ENCODE measurements around the gene ERAP2. TPM values are rescaled to one million over a fixed set of nuclear protein-coding genes. Genes with fewer than 3 reads are reported as not detected.

The ERAP2 gene
- total and polyA plus RNA-seq, 2 of the 13 experiments (the other 11 are each of a cell fraction or from before 2014, with no cell fraction given): 12.8 to 16.6 TPM

GRCh38 chr5:96851312-96852062 is 24.8 kb upstream of the ERAP2 start:
- Histone ChIP-seq H4K20me1 (ENCODE audit: insufficient read depth, low read length) (no peaks in the 10 kb centered on the region), H3K9me3 (ENCODE audit: low read length) (no peaks in the 10 kb centered on the region), H3K27ac (ENCODE audit: extremely low read length, insufficient read depth, low read length) (no peak overlapping the region), H2AFZ (ENCODE audit: low read length) (no peak overlapping the region), H3K36me3 (replicated peaks in 1 of 2; ENCODE audit: control insufficient read depth in 1 of 2, insufficient read depth in 2 of 2, low read length in 2 of 2) (no peaks in the 10 kb centered on the region), H3K9ac (ENCODE audit: insufficient read depth, low read depth, low read length) (no peak overlapping the region), H3K4me3 (replicated peaks in 1 of 3; ENCODE audit: insufficient read depth in 1 of 3, low read depth in 2 of 3, low read length in 3 of 3) (no peak overlapping the region), H3K4me2 (ENCODE audit: low read depth, low read length) (no peak overlapping the region), H3K79me2 (ENCODE audit: insufficient read depth, low read length) (no peaks in the 10 kb centered on the region), H3K4me1 (ENCODE audit: insufficient read depth, low read length) (peaks cover 11% of the 10 kb centered on the region; the same call in 1 of the 2 replicates), H3K27me3 (ENCODE audit: control insufficient read depth in 1 of 2, insufficient read depth in 2 of 2, low read length in 2 of 2) (no peaks in the 10 kb centered on the region)
- in situ Hi-C loops (cut with HindIII; ENCODE audit: extremely low pct_ligation_motif_present, low pct_unique_long_range_greater_than_20kb) (no loop called here), intact Hi-C loops (cut with micrococcal nuclease; ENCODE audit: unreplicated experiment) (no loop called here)
- no peak for ATAC-seq
- FAIRE-seq: no peak
- TF ChIP-seq FOXA3 (CRISPR knock-in tag; IDR thresholded peaks at IDR 0.05) (no peak), MTA1 (CRISPR knock-in tag; IDR thresholded peaks at IDR 0.05; ENCODE audit: borderline replicate concordance) (no peak), ZNF556 (CRISPR knock-in tag; IDR thresholded peaks at IDR 0.05; ENCODE audit: borderline replicate concordance) (no peak), ZFY (CRISPR knock-in tag; IDR thresholded peaks at IDR 0.05) (no peak), NR2C2 (CRISPR knock-in tag; IDR thresholded peaks at IDR 0.05; ENCODE audit: borderline replicate concordance) (no peak), PLRG1 (conservative IDR thresholded peaks at IDR 0.05) (no peak), YEATS2 (CRISPR knock-in tag; IDR thresholded peaks at IDR 0.05; ENCODE audit: borderline replicate concordance) (no peak), BRD4 (CRISPR knock-in tag; IDR thresholded peaks at IDR 0.05) (no peak), ZNF234 (CRISPR knock-in tag; conservative IDR thresholded peaks at IDR 0.05) (no peak), ZSCAN21 (CRISPR knock-in tag; IDR thresholded peaks at IDR 0.05; ENCODE audit: borderline replicate concordance) (no peak), RORA (CRISPR knock-in tag; IDR thresholded peaks at IDR 0.05) (no peak), REL (CRISPR knock-in tag; conservative IDR thresholded peaks at IDR 0.05) (no peak)
- TF ChIP-seq, protein P1, sequence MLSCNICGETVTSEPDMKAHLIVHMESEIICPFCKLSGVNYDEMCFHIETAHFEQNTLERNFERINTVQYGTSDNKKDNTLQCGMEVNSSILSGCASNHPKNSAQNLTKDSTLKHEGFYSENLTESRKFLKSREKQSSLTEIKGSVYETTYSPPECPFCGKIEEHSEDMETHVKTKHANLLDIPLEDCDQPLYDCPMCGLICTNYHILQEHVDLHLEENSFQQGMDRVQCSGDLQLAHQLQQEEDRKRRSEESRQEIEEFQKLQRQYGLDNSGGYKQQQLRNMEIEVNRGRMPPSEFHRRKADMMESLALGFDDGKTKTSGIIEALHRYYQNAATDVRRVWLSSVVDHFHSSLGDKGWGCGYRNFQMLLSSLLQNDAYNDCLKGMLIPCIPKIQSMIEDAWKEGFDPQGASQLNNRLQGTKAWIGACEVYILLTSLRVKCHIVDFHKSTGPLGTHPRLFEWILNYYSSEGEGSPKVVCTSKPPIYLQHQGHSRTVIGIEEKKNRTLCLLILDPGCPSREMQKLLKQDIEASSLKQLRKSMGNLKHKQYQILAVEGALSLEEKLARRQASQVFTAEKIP (CRISPR knock-in tag; IDR thresholded peaks at IDR 0.05; ENCODE audit: borderline replicate concordance): no peak
- TF ChIP-seq, protein P2, sequence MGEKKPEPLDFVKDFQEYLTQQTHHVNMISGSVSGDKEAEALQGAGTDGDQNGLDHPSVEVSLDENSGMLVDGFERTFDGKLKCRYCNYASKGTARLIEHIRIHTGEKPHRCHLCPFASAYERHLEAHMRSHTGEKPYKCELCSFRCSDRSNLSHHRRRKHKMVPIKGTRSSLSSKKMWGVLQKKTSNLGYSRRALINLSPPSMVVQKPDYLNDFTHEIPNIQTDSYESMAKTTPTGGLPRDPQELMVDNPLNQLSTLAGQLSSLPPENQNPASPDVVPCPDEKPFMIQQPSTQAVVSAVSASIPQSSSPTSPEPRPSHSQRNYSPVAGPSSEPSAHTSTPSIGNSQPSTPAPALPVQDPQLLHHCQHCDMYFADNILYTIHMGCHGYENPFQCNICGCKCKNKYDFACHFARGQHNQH (CRISPR knock-in tag; IDR thresholded peaks at IDR 0.05): no peak
- no TSS peak for BruUV-seq (replicated peaks)
- no peak for DNase-seq (ENCODE audit: low spot score)
- ChIA-PET POLR2A (no interaction called here), CTCF (ENCODE audit: low intra/inter-chr PET ratio, low total read pairs) (no interaction called here)
- WGBS (ENCODE audit: low lambda C conversion rate): 10% methylated on average over 7 of the region's 7 CpGs

All from HepG2 (cell line).